Measurements from ENCODE around the gene RALGAPA2.

The RALGAPA2 gene

GRCh38 chr20:20495729-20496503 lies 216.5 kb downstream of the RALGAPA2 start:
- no peak for DNase-seq (ENCODE audit: low spot score)

- no peak for DNase-seq (ENCODE audit: low spot score)
Measured at GRCh38 chr20:20493701-20494100, 218.7 kb downstream of the RALGAPA2 start.

- no peak for DNase-seq (ENCODE audit: low spot score)
Measured at GRCh38 chr20:20492521-20493332, 219.7 kb downstream of the RALGAPA2 start.

GRCh38 chr20:20491784-20492264 lies 220.6 kb downstream of the RALGAPA2 start:
- no peak for DNase-seq (ENCODE audit: low spot score)

GRCh38 chr20:20491110-20491783 lies 221.2 kb downstream of the RALGAPA2 start:
- DNase-seq (ENCODE audit: low spot score) = no peak

GRCh38 chr20:20490673-20491072 lies 221.8 kb downstream of the RALGAPA2 start:
- DNase-seq (ENCODE audit: low spot score) = no peak

GRCh38 chr20:20489648-20490341 lies 222.6 kb downstream of the RALGAPA2 start:
- no peak for DNase-seq (ENCODE audit: low spot score)

GRCh38 chr20:20489054-20489453 lies 223.4 kb downstream of the RALGAPA2 start:
- no peak for DNase-seq (ENCODE audit: low spot score)

- no peak for DNase-seq (ENCODE audit: low spot score)
Measured at GRCh38 chr20:20488388-20488787, 224.1 kb downstream of the RALGAPA2 start.

- no peak for DNase-seq (ENCODE audit: low spot score)
Measured at GRCh38 chr20:20487811-20488210, 224.6 kb downstream of the RALGAPA2 start.

GRCh38 chr20:20483328-20483727 lies 229.1 kb downstream of the RALGAPA2 start:
- no peak for DNase-seq (ENCODE audit: low spot score)

GRCh38 chr20:20482453-20482852 lies 230.0 kb downstream of the RALGAPA2 start:
- DNase-seq (ENCODE audit: low spot score) = no peak

- DNase-seq (ENCODE audit: low spot score) = no peak
Measured at GRCh38 chr20:20480689-20481088, 231.8 kb downstream of the RALGAPA2 start.

GRCh38 chr20:20480126-20480525 lies 232.3 kb downstream of the RALGAPA2 start:
- no peak for DNase-seq (ENCODE audit: low spot score)

GRCh38 chr20:20477444-20478041 lies 234.9 kb downstream of the RALGAPA2 start:
- no peak for DNase-seq (ENCODE audit: low spot score)

- DNase-seq (ENCODE audit: low spot score) = no peak
Measured at GRCh38 chr20:20476504-20476903, 235.9 kb downstream of the RALGAPA2 start.

GRCh38 chr20:20473657-20474056 lies 238.8 kb downstream of the RALGAPA2 start:
- no peak for DNase-seq (ENCODE audit: low spot score)

- DNase-seq (ENCODE audit: low spot score) = no peak
Measured at GRCh38 chr20:20472684-20473274, 239.7 kb downstream of the RALGAPA2 start.

GRCh38 chr20:20466341-20466879 lies 246.0 kb downstream of the RALGAPA2 start:
- no peak for DNase-seq (ENCODE audit: low spot score)

GRCh38 chr20:20465252-20465651 lies 247.2 kb downstream of the RALGAPA2 start:
- no peak for DNase-seq (ENCODE audit: low spot score)

GRCh38 chr20:20463933-20464374 lies 248.5 kb downstream of the RALGAPA2 start:
- DNase-seq (ENCODE audit: low spot score) = no peak
